HepG2 (cell line): ENCODE measurements around the gene KAZN. TPM values are rescaled to one million over a fixed set of nuclear protein-coding genes. Genes with fewer than 3 reads are reported as not detected.
A peak's percentile ranks its signal among the peaks of the same experiment; 100 is the strongest.

Experiments
- CREM ChIP-seq, 2 experiments: sonication (generic) in 1 of 2; formaldehyde crosslinking in 1 of 2; IDR thresholded peaks; 2 replicates each; pipeline versions ENCODE4 v1.4.0 to v1.6.1; 2016 to 2020; ENCODE audit warnings: antibody characterized with exemption in 1 of 2, mild to moderate bottlenecking in 1 of 2, missing genetic modification reagents in 1 of 2
- GRHL1 ChIP-seq: sonication (generic); formaldehyde crosslinking; conservative IDR thresholded peaks from 2 replicates; pipeline ENCODE4 v1.8.0; 2022; ENCODE audit warnings: missing genetic modification reagents
- HCFC1 ChIP-seq: fragments of 150-350 bp; IDR thresholded peaks from 2 replicates; pipeline ENCODE4 v1.6.1; 2014; ENCODE audit warnings: low read depth, low read length
- HMGXB4 ChIP-seq, 2 experiments: sonication (generic) in 1 of 2; formaldehyde crosslinking in 1 of 2; IDR thresholded peaks; 2 replicates each; pipeline versions ENCODE4 v1.4.0 to v1.6.1; 2018 to 2020; ENCODE audit warnings: missing genetic modification reagents in 2 of 2, borderline replicate concordance in 1 of 2, low read depth in 1 of 2, mild to moderate bottlenecking in 1 of 2, missing biosample characterization in 1 of 2
- MEIS1 ChIP-seq: sonication (generic); formaldehyde crosslinking; IDR thresholded peaks from 2 replicates; pipeline ENCODE4 v1.9.0; 2021; ENCODE audit warnings: mild to moderate bottlenecking, missing genetic modification reagents, moderate library complexity, borderline replicate concordance
- MEIS2 ChIP-seq: sonication (generic); formaldehyde crosslinking; IDR thresholded peaks from 2 replicates; pipeline ENCODE4 v1.9.0; 2021; ENCODE audit warnings: mild to moderate bottlenecking, missing genetic modification reagents
- NBN ChIP-seq: fragments of 450-650 bp; conservative IDR thresholded peaks from 2 replicates; pipeline ENCODE4 v1.6.1; 2017
- NRL ChIP-seq: sonication (generic); formaldehyde crosslinking; IDR thresholded peaks from 2 replicates; pipeline ENCODE4 v1.5.0; 2020; ENCODE audit warnings: missing genetic modification reagents, mild to moderate bottlenecking, moderate library complexity, borderline replicate concordance
- PAF1 ChIP-seq: IDR thresholded peaks from 2 replicates; pipeline ENCODE4 v1.6.1; 2016; ENCODE audit warnings: missing genetic modification reagents, missing compliant biosample characterization
- PBX2 ChIP-seq: IDR thresholded peaks from 2 replicates; pipeline ENCODE4 v1.6.1; 2016; ENCODE audit warnings: control low read depth
- POLR2G ChIP-seq: fragments of 200-400 bp; formaldehyde crosslinking; IDR thresholded peaks from 2 replicates; pipeline ENCODE4 v1.6.1; 2018; ENCODE audit warnings: mild to moderate bottlenecking, low read depth, low read length, moderate library complexity
- SALL1 ChIP-seq: sonication (generic); formaldehyde crosslinking; IDR thresholded peaks from 2 replicates; pipeline ENCODE4 v1.8.0; 2022; ENCODE audit warnings: mild to moderate bottlenecking, missing genetic modification reagents
- TP53 ChIP-seq: sonication (generic); formaldehyde crosslinking; conservative IDR thresholded peaks from 2 replicates; pipeline ENCODE4 v1.4.0; 2020; ENCODE audit warnings: missing genetic modification reagents
- ZFP37 ChIP-seq: sonication (generic); formaldehyde crosslinking; IDR thresholded peaks from 2 replicates; pipeline ENCODE4 v1.4.0; 2020; ENCODE audit warnings: missing genetic modification reagents, borderline replicate concordance
- ZNF484 ChIP-seq: sonication (generic); formaldehyde crosslinking; IDR thresholded peaks from 2 replicates; pipeline ENCODE4 v1.5.1; 2020; ENCODE audit warnings: mild to moderate bottlenecking, low read depth, missing genetic modification reagents, borderline replicate concordance
- ZNF530 ChIP-seq: sonication (generic); formaldehyde crosslinking; IDR thresholded peaks from 2 replicates; pipeline ENCODE4 v1.5.0; 2020; ENCODE audit warnings: low read depth, mild to moderate bottlenecking, missing genetic modification reagents
- ZNF547 ChIP-seq: sonication (generic); formaldehyde crosslinking; IDR thresholded peaks from 2 replicates; pipeline ENCODE4 v1.5.1; 2020; ENCODE audit warnings: mild to moderate bottlenecking, missing genetic modification reagents
- ZNF569 ChIP-seq: sonication (generic); formaldehyde crosslinking; IDR thresholded peaks from 2 replicates; pipeline ENCODE4 v1.5.0; 2020; ENCODE audit warnings: mild to moderate bottlenecking, missing genetic modification reagents, moderate library complexity, borderline replicate concordance
- ZNF644 ChIP-seq: IDR thresholded peaks from 2 replicates; pipeline ENCODE4 v1.6.1; 2016; ENCODE audit warnings: low read depth
- ZNF672 ChIP-seq: sonication (generic); formaldehyde crosslinking; IDR thresholded peaks from 2 replicates; pipeline ENCODE4 v1.8.1; 2022; ENCODE audit warnings: missing genetic modification reagents
- ZNF713 ChIP-seq: sonication (generic); formaldehyde crosslinking; IDR thresholded peaks from 2 replicates; pipeline ENCODE4 v1.4.0; 2020; ENCODE audit warnings: mild to moderate bottlenecking, missing genetic modification reagents
- ZNF777 ChIP-seq: sonication (generic); formaldehyde crosslinking; IDR thresholded peaks from 2 replicates; pipeline ENCODE4 v1.4.0; 2020; ENCODE audit warnings: missing genetic modification reagents
- ZNF850 ChIP-seq: sonication (generic); formaldehyde crosslinking; conservative IDR thresholded peaks from 2 replicates; pipeline ENCODE4 v1.9.0; 2021; ENCODE audit warnings: mild to moderate bottlenecking, missing genetic modification reagents
- ZSCAN5A ChIP-seq: sonication (generic); formaldehyde crosslinking; IDR thresholded peaks from 2 replicates; pipeline ENCODE4 v1.8.0; 2022; ENCODE audit warnings: mild to moderate bottlenecking, missing genetic modification reagents, borderline replicate concordance
- polyA plus RNA-seq, 8 experiments: library from polyadenylated mRNA; depleted of rRNA in 3 of 8; stranded (reverse) in 7 of 8; unstranded in 1 of 8; fragments of >200 nt; fragmentation: Illumina TruSeq in 4 of 8; extraction: Trizol in 4 of 8; gene quantifications; 2 replicates each; pipeline versions ENCODE4 v1.2.1 to v1.2.3, GENCODE V29; 2011 to 2016; ENCODE audit warnings: low read depth in 4 of 8, missing spikeins in 1 of 8, mixed read lengths in 1 of 8; ENCODE audit not compliant: insufficient read depth in 1 of 8
- total RNA-seq, 5 experiments: library from RNA; depleted of rRNA; stranded (reverse); fragments of >200 nt; fragmentation: Illumina TruSeq; extraction: Trizol; gene quantifications; 2 replicates each; pipeline ENCODE4 v1.2.3, GENCODE V29; 2016; ENCODE audit warnings: low read depth in 1 of 5

KAZN gene
- total and polyA plus RNA-seq, 2 of the 13 experiments (the other 11 are each of a cell fraction or from before 2014, with no cell fraction given): 10.4 to 13.5 TPM

GRCh38 chr1:14952626-14953314, 354.3 kb downstream of the KAZN start (continued):
- TF ChIP-seq PBX2 (CRISPR knock-in tag) (no peak), ZNF672 (CRISPR knock-in tag) (no peak), HCFC1 (no peak), ZFP37 (0 out of 2 replicates have a peak, but pooled peaks have one; percentile 40), ZSCAN5A (CRISPR knock-in tag) (peak; percentile 40; the same call in 1 of the 2 replicates), TP53 (0 out of 2 replicates have a peak, but pooled peaks have one; percentile 25), MEIS1 (0 out of 2 replicates have a peak, but pooled peaks have one; percentile 70), ZNF713 (CRISPR knock-in tag) (no peak), HMGXB4 (CRISPR knock-in tag; IDR thresholded peaks at IDR 0.05; ENCODE audit: borderline replicate concordance in 1 of 2, low read depth in 1 of 2) (peak; percentile 27 to 70; a peak in 3 of 4 replicates), POLR2G (peak; percentile 61; the same call in 1 of the 2 replicates), PAF1 (no peak), ZNF484 (CRISPR knock-in tag) (no peak), NBN (no peak), ZNF644 (CRISPR knock-in tag) (peak; percentile 72), GRHL1 (CRISPR knock-in tag) (no peak), SALL1 (CRISPR knock-in tag) (peak; percentile 97), ZNF530 (CRISPR knock-in tag) (no peak), MEIS2 (peak; percentile 95), ZNF777 (CRISPR knock-in tag) (0 out of 2 replicates have a peak, but pooled peaks have one; percentile 32), CREM (IDR thresholded peaks at IDR 0.05) (peak; percentile 90), CREM (CRISPR knock-in tag; IDR thresholded peaks at IDR 0.05) (no peak), ZNF547 (peak; percentile 66; the same call in 1 of the 2 replicates), NRL (CRISPR knock-in tag) (peak; percentile 64; the same call in 1 of the 2 replicates), ZNF850 (CRISPR knock-in tag) (no peak), ZNF569 (no peak)
